HCT116 (cell line): ENCODE results near the gene ARSI.

Experiments used
- CBX3 ChIP-seq: IDR thresholded peaks from 2 replicates; pipeline ENCODE4 v1.6.1; 2012; ENCODE audit warnings: low read depth
- CEBPB ChIP-seq: IDR thresholded peaks from 2 replicates; pipeline ENCODE4 v1.6.1; 2012; ENCODE audit warnings: low read depth
- EGR1 ChIP-seq: IDR thresholded peaks from 2 replicates; pipeline ENCODE4 v1.6.1; 2012; ENCODE audit warnings: low read depth
- JUND ChIP-seq: IDR thresholded peaks from 2 replicates; pipeline ENCODE4 v1.6.1; 2012
- POLR2A ChIP-seq: IDR thresholded peaks from 2 replicates; pipeline ENCODE4 v1.7.0; 2011; ENCODE audit warnings: borderline replicate concordance; ENCODE audit not compliant: insufficient read depth, insufficient read length; ENCODE audit errors: extremely low read depth
- POLR2AphosphoS5 ChIP-seq: IDR thresholded peaks from 2 replicates; pipeline ENCODE4 v1.6.1; 2011; ENCODE audit warnings: mild to moderate bottlenecking, low read depth, low read length, moderate library complexity
- RAD21 ChIP-seq: IDR thresholded peaks from 2 replicates; pipeline ENCODE4 v1.6.1; 2012; ENCODE audit warnings: low read depth, mild to moderate bottlenecking
- SRF ChIP-seq: IDR thresholded peaks from 2 replicates; pipeline ENCODE4 v1.6.1; 2012; ENCODE audit warnings: low read depth
- TCF7L2 ChIP-seq: IDR thresholded peaks from 2 replicates; pipeline ENCODE4 v1.7.0; 2011; ENCODE audit warnings: borderline replicate concordance, inconsistent platforms; ENCODE audit not compliant: insufficient read depth, insufficient read length; ENCODE audit errors: extremely low read depth
- YY1 ChIP-seq: IDR thresholded peaks from 2 replicates; pipeline ENCODE4 v1.6.1; 2011; ENCODE audit warnings: low read length, low read depth, moderate library complexity, mild to moderate bottlenecking; ENCODE audit not compliant: insufficient replicate concordance; ENCODE audit errors: extremely low read depth
- ZNF274 ChIP-seq: fragments of 200-500 bp; sonication (Bioruptor generic); IDR thresholded peaks from 2 replicates; pipeline ENCODE4 v1.6.1; 2014; ENCODE audit warnings: mild to moderate bottlenecking, low read depth, low read length, inconsistent platforms
- TF ChIP-seq, protein P1 (sequence below), 3 experiments: fragments of 200-600 bp in 1 of 3; sonication (generic) in 1 of 3; IDR thresholded peaks in 2 of 3; conservative IDR thresholded peaks in 1 of 3; 2 replicates each; pipeline ENCODE4 v1.5.1; 2012 to 2017; ENCODE audit warnings: low read depth in 2 of 3, low read length in 2 of 3, antibody characterized with exemption in 1 of 3, borderline replicate concordance in 1 of 3, control low read depth in 1 of 3, mild to moderate bottlenecking in 1 of 3, mixed read lengths in 1 of 3, mixed run types in 1 of 3, moderate library complexity in 1 of 3; ENCODE audit not compliant: insufficient read depth in 1 of 3
- TF ChIP-seq, protein P2 (sequence below): IDR thresholded peaks from 2 replicates; pipeline ENCODE4 v1.6.1; 2012; ENCODE audit warnings: low read depth
- TF ChIP-seq, protein P3 (sequence below): IDR thresholded peaks from 2 replicates; pipeline ENCODE4 v1.6.1; 2012

DNA sequence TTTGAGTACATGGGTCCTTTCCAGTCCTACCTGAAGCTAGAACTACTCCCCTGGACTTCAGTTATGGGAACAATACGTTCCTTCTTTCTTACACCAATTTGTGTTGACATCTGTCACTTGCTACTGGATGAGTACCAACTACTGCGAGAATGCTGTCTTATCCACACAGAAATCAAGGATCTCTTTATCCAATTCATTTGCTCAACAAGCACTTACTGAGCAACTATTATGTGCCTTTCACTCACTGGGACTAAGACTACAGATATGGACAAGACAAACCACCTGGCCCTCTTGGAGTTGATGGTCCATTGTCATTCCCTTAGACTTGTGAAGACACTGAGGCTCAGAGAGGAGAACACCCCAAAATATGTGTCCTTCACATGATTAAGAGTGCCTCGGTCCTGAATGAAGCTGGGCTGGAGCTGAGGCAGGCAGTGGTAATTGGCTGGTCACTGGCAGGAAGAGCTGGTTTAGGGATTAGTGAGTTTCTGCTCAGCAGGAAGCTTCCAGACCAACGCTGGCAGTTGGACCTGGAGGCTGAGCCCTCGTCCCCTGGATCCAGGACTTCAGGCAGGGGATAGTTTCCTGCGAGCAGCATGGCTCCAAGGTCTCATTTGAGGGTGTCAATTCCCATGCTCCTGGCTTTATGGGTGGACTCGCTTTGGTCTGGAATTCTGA lies 8.4 kb upstream of the ARSI start:
- TF ChIP-seq, protein P1, sequence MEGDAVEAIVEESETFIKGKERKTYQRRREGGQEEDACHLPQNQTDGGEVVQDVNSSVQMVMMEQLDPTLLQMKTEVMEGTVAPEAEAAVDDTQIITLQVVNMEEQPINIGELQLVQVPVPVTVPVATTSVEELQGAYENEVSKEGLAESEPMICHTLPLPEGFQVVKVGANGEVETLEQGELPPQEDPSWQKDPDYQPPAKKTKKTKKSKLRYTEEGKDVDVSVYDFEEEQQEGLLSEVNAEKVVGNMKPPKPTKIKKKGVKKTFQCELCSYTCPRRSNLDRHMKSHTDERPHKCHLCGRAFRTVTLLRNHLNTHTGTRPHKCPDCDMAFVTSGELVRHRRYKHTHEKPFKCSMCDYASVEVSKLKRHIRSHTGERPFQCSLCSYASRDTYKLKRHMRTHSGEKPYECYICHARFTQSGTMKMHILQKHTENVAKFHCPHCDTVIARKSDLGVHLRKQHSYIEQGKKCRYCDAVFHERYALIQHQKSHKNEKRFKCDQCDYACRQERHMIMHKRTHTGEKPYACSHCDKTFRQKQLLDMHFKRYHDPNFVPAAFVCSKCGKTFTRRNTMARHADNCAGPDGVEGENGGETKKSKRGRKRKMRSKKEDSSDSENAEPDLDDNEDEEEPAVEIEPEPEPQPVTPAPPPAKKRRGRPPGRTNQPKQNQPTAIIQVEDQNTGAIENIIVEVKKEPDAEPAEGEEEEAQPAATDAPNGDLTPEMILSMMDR (IDR thresholded peaks at IDR 0.05 in 2 of 3, conservative IDR thresholded peaks at IDR 0.05 in 1 of 3; ENCODE audit: borderline replicate concordance in 1 of 3, insufficient read depth in 1 of 3, low read depth in 2 of 3, low read length in 2 of 3), result no peak
- TF ChIP-seq, protein P2, sequence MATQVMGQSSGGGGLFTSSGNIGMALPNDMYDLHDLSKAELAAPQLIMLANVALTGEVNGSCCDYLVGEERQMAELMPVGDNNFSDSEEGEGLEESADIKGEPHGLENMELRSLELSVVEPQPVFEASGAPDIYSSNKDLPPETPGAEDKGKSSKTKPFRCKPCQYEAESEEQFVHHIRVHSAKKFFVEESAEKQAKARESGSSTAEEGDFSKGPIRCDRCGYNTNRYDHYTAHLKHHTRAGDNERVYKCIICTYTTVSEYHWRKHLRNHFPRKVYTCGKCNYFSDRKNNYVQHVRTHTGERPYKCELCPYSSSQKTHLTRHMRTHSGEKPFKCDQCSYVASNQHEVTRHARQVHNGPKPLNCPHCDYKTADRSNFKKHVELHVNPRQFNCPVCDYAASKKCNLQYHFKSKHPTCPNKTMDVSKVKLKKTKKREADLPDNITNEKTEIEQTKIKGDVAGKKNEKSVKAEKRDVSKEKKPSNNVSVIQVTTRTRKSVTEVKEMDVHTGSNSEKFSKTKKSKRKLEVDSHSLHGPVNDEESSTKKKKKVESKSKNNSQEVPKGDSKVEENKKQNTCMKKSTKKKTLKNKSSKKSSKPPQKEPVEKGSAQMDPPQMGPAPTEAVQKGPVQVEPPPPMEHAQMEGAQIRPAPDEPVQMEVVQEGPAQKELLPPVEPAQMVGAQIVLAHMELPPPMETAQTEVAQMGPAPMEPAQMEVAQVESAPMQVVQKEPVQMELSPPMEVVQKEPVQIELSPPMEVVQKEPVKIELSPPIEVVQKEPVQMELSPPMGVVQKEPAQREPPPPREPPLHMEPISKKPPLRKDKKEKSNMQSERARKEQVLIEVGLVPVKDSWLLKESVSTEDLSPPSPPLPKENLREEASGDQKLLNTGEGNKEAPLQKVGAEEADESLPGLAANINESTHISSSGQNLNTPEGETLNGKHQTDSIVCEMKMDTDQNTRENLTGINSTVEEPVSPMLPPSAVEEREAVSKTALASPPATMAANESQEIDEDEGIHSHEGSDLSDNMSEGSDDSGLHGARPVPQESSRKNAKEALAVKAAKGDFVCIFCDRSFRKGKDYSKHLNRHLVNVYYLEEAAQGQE, result no peak
- TF ChIP-seq YY1, result no peak
- TF ChIP-seq CBX3, result no peak
- no peak for TF ChIP-seq POLR2A
- no peak for TF ChIP-seq ZNF274
- no peak for TF ChIP-seq TCF7L2
- TF ChIP-seq CEBPB, result no peak
- no peak for TF ChIP-seq POLR2AphosphoS5
- TF ChIP-seq RAD21, result no peak
- TF ChIP-seq JUND, result no peak
- TF ChIP-seq, protein P3, sequence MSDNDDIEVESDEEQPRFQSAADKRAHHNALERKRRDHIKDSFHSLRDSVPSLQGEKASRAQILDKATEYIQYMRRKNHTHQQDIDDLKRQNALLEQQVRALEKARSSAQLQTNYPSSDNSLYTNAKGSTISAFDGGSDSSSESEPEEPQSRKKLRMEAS, result no peak
- TF ChIP-seq SRF, result no peak
- TF ChIP-seq EGR1, result no peak
